ENCODE measurements around the gene LRRIQ1. TPM values are rescaled to one million over a fixed set of nuclear protein-coding genes. Genes with fewer than 3 reads are reported as not detected.

The LRRIQ1 gene
- total and polyA plus RNA-seq, 2 of the 4 experiments (the other 2 are of a cell fraction): under 0.01 to 0.05 TPM

DNA sequence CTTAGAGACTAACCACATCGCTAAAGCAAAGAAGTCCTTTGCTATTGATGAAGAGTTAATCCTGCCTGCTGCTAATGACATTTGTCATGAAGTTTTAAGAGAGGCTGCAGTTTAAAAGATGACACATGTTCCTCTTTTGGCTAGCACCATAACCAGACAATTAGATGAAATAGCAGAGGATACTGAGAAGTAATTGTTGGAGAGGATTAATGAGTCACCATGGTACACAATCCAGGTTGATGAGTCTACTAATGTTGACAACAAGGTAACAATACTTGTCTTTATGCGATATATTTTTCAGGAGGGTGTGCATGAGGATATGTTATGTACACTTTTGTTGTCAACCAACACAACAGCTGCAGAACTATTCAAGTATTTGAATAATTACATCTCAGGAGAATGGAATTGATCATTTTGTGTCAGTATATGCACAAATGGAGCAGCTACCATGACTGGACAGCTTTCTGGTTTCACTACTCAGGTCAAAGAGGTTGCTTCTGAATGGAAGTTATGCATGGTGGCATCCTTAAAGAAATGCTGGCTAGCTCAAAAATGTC lies 56.7 kb downstream of the LRRIQ1 start:
- H3K9me1 ChIP-seq (ENCODE audit: insufficient read depth, low read length): no peaks in the 10 kb centered on the region
- no peak overlapping the region for H4K5ac ChIP-seq (ENCODE audit: low read depth, low read length)
- no peak overlapping the region for H2BK120ac ChIP-seq (ENCODE audit: low read depth, low read length)
- no TSS peak for BruUV-seq (replicated peaks)
- no peak overlapping the region for H3K56ac ChIP-seq (ENCODE audit: extremely low read depth, insufficient read depth, low read length)
- ATAC-seq (ENCODE audit: low read depth) (no peak), DNase-seq (no peak)
- no CpG with 5 or more reads among the region's 2 CpGs for WGBS, 2 experiments (ENCODE audit: extremely low coverage in 2 of 2, insufficient read length in 1 of 2)
- no peaks in the 10 kb centered on the region for H3K36me3 ChIP-seq (ENCODE audit: control insufficient read depth, insufficient read depth, low read length)
- no peak overlapping the region for H3K27ac ChIP-seq (ENCODE audit: insufficient read depth, low read length)
- no peak overlapping the region for H3K4me3 ChIP-seq (ENCODE audit: insufficient read depth, low read depth, low read length)
- no peaks in the 10 kb centered on the region for H3K79me1 ChIP-seq (ENCODE audit: low read depth in 1 of 2, low read length in 2 of 2)
- H2BK15ac ChIP-seq (ENCODE audit: low read depth, low read length): no peak overlapping the region
- H2AFZ ChIP-seq (replicated peaks; ENCODE audit: low read length, poor library complexity): no peak overlapping the region
- no peaks in the 10 kb centered on the region for H3K27me3 ChIP-seq (ENCODE audit: control insufficient read depth, insufficient read depth, low read length)
- intact Hi-C loops (cut with micrococcal nuclease): no loop called here
- no peak overlapping the region for H2BK20ac ChIP-seq (ENCODE audit: low read depth, low read length)
- H4K91ac ChIP-seq (ENCODE audit: insufficient read depth, low read depth, low read length): no peak overlapping the region
- no peak overlapping the region for H3K4me2 ChIP-seq (ENCODE audit: low read depth, low read length)
- no peak overlapping the region for H3K18ac ChIP-seq (ENCODE audit: low read depth, low read length)
- no peak for TF ChIP-seq RAD21 (IDR thresholded peaks at IDR 0.05; ENCODE audit: low read length)
- TF ChIP-seq POLR2A (IDR thresholded peaks at IDR 0.05; ENCODE audit: low read depth, low read length): no peak
- TF ChIP-seq, protein P1, sequence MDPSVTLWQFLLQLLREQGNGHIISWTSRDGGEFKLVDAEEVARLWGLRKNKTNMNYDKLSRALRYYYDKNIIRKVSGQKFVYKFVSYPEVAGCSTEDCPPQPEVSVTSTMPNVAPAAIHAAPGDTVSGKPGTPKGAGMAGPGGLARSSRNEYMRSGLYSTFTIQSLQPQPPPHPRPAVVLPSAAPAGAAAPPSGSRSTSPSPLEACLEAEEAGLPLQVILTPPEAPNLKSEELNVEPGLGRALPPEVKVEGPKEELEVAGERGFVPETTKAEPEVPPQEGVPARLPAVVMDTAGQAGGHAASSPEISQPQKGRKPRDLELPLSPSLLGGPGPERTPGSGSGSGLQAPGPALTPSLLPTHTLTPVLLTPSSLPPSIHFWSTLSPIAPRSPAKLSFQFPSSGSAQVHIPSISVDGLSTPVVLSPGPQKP (IDR thresholded peaks at IDR 0.05; ENCODE audit: borderline replicate concordance, low read depth, low read length): no peak
- no peak for TF ChIP-seq MXI1 (IDR thresholded peaks at IDR 0.05; ENCODE audit: borderline replicate concordance, low read depth, low read length)
- TF ChIP-seq, protein P2, sequence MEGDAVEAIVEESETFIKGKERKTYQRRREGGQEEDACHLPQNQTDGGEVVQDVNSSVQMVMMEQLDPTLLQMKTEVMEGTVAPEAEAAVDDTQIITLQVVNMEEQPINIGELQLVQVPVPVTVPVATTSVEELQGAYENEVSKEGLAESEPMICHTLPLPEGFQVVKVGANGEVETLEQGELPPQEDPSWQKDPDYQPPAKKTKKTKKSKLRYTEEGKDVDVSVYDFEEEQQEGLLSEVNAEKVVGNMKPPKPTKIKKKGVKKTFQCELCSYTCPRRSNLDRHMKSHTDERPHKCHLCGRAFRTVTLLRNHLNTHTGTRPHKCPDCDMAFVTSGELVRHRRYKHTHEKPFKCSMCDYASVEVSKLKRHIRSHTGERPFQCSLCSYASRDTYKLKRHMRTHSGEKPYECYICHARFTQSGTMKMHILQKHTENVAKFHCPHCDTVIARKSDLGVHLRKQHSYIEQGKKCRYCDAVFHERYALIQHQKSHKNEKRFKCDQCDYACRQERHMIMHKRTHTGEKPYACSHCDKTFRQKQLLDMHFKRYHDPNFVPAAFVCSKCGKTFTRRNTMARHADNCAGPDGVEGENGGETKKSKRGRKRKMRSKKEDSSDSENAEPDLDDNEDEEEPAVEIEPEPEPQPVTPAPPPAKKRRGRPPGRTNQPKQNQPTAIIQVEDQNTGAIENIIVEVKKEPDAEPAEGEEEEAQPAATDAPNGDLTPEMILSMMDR (conservative IDR thresholded peaks at IDR 0.05; ENCODE audit: low read depth, low read length): no peak
- TF ChIP-seq SMC3 (IDR thresholded peaks at IDR 0.05; ENCODE audit: low read depth, low read length): no peak
- TF ChIP-seq, protein P3, sequence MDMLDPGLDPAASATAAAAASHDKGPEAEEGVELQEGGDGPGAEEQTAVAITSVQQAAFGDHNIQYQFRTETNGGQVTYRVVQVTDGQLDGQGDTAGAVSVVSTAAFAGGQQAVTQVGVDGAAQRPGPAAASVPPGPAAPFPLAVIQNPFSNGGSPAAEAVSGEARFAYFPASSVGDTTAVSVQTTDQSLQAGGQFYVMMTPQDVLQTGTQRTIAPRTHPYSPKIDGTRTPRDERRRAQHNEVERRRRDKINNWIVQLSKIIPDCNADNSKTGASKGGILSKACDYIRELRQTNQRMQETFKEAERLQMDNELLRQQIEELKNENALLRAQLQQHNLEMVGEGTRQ (IDR thresholded peaks at IDR 0.05; ENCODE audit: low read depth, low read length): no peak
- TF ChIP-seq CEBPB (IDR thresholded peaks at IDR 0.05; ENCODE audit: low read depth, low read length): no peak
- no peak for TF ChIP-seq FOS (IDR thresholded peaks at IDR 0.05; ENCODE audit: low read depth, low read length)
- no peak for TF ChIP-seq CHD1 (IDR thresholded peaks at IDR 0.05; ENCODE audit: low read depth, low read length)
- TF ChIP-seq NFE2L2 (IDR thresholded peaks at IDR 0.05; ENCODE audit: low read depth, low read length): no peak
- TF ChIP-seq RCOR1 (IDR thresholded peaks at IDR 0.05; ENCODE audit: insufficient replicate concordance, low read length): no peak
- TF ChIP-seq MAZ (IDR thresholded peaks at IDR 0.05; ENCODE audit: borderline replicate concordance, low read depth, low read length): no peak
- no peak overlapping the region for H3K4ac ChIP-seq (ENCODE audit: low read depth, low read length)
- H4K20me1 ChIP-seq (ENCODE audit: insufficient read depth, low read length): no peaks in the 10 kb centered on the region
- dilution Hi-C loops (cut with HindIII; ENCODE audit: low sequenced_read_pairs, unreplicated experiment): no loop called here
- in situ Hi-C loops (cut with MboI; ENCODE audit: low sequenced_read_pairs): no loop called here
- H3K9ac ChIP-seq (ENCODE audit: low read depth, low read length): no peak overlapping the region
- no peaks in the 10 kb centered on the region for H3K4me1 ChIP-seq (ENCODE audit: control insufficient read depth, insufficient read depth, low read length)
- POLR2A ChIA-PET (ENCODE audit: unreplicated experiment): no interaction called here
- H3K9me3 ChIP-seq (ENCODE audit: control insufficient read depth, insufficient read depth, low read length): no peaks in the 10 kb centered on the region
- no peak overlapping the region for H3K14ac ChIP-seq (replicated peaks; ENCODE audit: low read depth, low read length)
- CTCF ChIA-PET: no interaction called here
- no peak overlapping the region for H3K23ac ChIP-seq (ENCODE audit: low read depth, low read length)
- H4K8ac ChIP-seq (ENCODE audit: low read depth in 2 of 2, low read length in 2 of 2): no peak overlapping the region
- H2BK5ac ChIP-seq (ENCODE audit: low read depth, low read length, poor library complexity, severe bottlenecking): no peak overlapping the region
- H2AK5ac ChIP-seq (ENCODE audit: low read depth, low read length): no peak overlapping the region
- H2AK9ac ChIP-seq (replicated peaks; ENCODE audit: low read depth, low read length, poor library complexity): no peak overlapping the region
